Activated CD8-positive, alpha-beta memory T cell treated with anti-CD3 and anti-CD28 coated beads for 36 hours (primary cell): Measurements from ENCODE around the gene MXRA8. TPM values are rescaled to one million over a fixed set of nuclear protein-coding genes. Genes with fewer than 3 reads are reported as not detected.
"Not testable (repeated sequence)": the region's sequence is repeated elsewhere in the genome, so short reads cannot be mapped to it uniquely, and the experiment has no call there.

Experiments used
- CTCF ChIA-PET: fragments of 350-600 bp; sonication (Branson Sonifier 250); formaldehyde crosslinking; loops from one replicate; lab custom pipeline; 2021; ENCODE audit warnings: antibody characterized with exemption; lab: Charles Lee
- POLR2A ChIA-PET: fragments of 350-600 bp; sonication (Branson Sonifier 250); formaldehyde crosslinking; loops from one replicate; lab custom pipeline; 2021; ENCODE audit warnings: antibody characterized with exemption; lab: Charles Lee
- total RNA-seq, 2 experiments: library from RNA; stranded (reverse); gene quantifications; one replicate each; pipeline ENCODE4 v1.2.3, GENCODE V29; 2021

MXRA8 gene
- total RNA-seq, 2 experiments from 2014 or later: 0.29 to 0.55 TPM

DNA sequence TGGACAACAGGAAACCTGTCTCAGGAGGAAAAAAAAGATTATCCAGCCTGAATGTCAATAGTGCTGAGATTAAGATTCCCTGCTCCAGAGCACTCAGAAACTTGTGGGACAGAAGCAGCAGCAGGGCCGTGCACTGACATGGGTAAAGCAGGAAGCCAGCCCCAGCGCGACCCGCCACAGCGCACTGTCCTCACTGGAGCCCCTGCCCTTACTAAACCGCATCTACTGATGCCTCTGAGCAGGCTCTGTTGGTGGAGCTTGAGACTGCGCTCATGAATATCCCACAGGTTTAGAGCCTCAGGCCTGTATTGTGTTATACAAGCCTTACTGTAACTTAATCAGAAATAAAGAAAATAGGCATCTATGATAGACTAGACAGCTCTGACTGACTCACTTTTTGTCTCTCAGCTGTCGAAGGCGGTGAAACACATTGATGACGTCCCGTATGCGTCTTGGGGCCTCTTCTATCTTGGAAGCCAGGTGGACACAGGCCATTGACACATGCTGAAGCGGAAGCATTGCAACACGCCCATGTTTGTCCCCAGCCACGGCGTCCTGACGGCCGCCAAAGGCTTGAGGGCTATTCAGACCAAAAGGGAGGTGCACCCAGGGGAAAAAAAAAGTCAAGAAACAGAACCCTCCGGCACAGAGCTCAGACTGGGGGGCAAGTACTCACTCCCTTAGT lies 39.6 kb upstream of the MXRA8 start:
- CTCF ChIA-PET: interaction anchor here (1.8 kb wide), 1 partner anchor 9 kb away, joined by 7 read pairs; the partner anchor contains the start of gene MRPL20
- POLR2A ChIA-PET: interaction anchor here (0.6 to 1.4 kb wide), 2 partner anchors 10 to 20 kb away, joined by 6 to 16 read pairs; partner anchors contain the start of gene MRPL20

DNA sequence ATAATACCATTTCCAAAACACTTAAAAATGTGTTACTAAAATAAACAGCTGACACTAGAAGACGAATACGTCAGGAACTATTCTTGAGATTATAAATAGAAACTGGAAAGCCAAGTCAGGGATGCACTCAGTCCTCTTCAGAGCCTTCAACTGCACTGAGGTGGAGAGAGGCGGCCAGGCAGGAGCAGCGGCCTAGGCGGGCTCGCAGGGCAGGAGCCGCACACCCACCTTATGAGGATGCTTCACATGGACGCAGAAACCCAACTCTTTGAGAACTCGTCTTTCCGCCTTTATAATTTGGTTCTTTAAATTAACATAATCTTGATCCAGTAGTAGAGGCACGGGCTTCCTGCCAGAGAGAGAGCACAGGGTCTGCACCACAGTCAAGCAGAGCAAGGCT lies 36.8 kb upstream of the MXRA8 start:
- CTCF ChIA-PET: no interaction called here
- POLR2A ChIA-PET: interaction anchor here (0.6 kb wide), 1 partner anchor 116 kb away, joined by 4 read pairs; no protein-coding TSS in a partner anchor

DNA sequence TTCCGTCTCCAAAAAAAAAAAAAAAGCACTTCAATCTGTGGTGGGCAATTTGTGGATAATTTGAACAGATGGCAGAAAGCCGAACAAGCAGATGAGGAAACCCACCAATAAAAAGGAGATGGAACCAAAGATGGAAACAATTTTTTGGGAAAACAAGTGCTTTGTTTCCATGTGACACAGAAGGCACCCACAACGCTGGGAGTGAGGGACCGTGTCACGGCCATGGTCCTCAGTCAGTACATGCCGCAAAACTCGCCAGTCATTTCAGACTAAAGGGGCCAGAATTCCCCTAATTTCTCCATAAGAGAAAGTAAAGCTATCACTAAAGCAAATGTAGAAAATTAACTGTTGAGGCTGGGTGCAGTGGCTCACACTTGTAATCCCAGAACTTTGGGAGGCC lies 35.8 kb upstream of the MXRA8 start:
- CTCF ChIA-PET: no interaction called here
- POLR2A ChIA-PET: no interaction called here

DNA sequence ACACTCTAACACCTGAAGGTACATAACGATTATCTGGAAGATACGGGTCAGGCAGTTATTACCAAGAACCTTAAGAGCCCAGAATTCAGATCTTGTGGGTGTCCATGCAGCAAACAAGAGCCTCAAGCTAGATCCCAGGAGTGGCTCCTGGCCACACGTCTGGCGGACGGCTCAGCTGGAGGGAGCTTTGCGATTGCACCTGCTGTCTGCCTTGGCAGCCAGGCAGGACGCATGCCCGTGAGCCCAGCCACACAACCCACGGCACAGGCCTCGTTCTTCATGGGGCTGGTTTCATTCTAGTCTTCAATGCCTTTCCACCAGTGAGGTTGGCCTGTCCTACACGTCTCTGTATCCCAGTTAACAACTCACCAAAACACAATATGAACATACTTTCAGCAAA lies 35.1 kb upstream of the MXRA8 start:
- ChIA-PET CTCF (no interaction called here), POLR2A (interaction anchor here (0.5 kb wide), 1 partner anchor 260 kb away, joined by 6 read pairs; no protein-coding TSS in a partner anchor)

DNA sequence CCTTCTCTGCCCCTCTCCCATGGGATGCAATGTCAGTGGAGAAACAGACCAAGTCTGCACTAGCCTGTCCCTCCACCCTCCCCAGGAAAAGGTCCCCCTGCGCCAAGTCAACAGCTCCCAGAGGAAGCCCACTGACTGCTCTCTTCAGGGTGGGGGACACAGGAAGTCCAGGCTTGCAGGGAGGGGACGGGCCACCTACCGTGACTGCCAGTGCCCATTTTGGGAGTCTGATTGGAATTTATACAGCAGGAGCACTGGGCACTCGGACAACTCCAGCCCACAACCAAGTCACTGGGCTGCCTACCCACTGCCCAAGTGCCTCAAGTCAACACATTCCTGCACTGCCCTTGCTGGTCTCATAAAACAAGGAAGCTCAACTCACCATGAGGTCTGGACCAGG lies 34.7 kb upstream of the MXRA8 start:
- ChIA-PET POLR2A (interaction anchor here (0.5 kb wide), 1 partner anchor 260 kb away, joined by 6 read pairs; no protein-coding TSS in a partner anchor), CTCF (no interaction called here)

DNA sequence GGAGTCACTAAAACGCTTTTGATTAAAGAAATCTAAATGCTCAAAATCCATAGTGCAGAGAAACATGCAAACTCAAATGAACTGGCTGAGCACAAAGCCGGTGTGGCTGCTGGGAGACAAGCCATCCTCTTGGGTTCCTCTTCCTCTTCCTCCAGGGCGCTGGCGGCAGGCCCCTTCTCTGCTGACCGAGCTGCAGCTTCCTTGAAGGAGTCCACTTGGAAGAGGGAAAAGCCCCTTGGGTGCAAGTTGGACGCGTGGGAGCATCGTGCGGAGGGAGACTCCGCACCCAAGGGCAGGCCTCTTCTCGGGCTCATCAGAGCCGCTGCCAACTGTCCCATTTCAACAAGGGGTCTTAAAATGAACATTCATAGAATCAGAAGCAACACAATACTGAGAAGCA lies 32.9 kb upstream of the MXRA8 start:
- POLR2A ChIA-PET: no interaction called here
- CTCF ChIA-PET: interaction anchor here (0.9 to 1.3 kb wide), 2 partner anchors 9 to 16 kb away, joined by 3 to 5 read pairs; partner anchors contain the start of gene MRPL20

DNA sequence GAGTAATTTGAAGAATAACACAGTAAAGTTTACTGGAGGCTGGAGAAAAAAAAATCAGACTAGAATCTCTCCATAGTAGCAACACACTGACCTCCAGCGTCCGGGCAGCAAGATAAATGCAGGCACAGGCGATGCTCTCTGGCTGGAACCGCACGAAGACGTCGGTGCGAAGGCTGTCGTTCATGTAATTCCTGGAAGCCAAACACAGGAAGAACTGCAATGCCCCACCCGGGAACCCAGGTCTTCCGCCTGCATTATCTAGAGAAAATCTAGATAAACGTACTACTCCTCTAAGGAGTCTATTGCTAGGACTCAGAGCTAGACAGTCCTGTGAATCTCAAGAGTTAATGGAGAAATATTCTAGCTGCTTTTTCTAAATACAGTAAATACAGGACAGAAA lies 32.3 kb upstream of the MXRA8 start:
- CTCF ChIA-PET: interaction anchor here (0.9 to 1.3 kb wide), 3 partner anchors 10 to 17 kb away, joined by 3 to 5 read pairs (median 3); partner anchors contain the start of gene MRPL20
- POLR2A ChIA-PET: no interaction called here

DNA sequence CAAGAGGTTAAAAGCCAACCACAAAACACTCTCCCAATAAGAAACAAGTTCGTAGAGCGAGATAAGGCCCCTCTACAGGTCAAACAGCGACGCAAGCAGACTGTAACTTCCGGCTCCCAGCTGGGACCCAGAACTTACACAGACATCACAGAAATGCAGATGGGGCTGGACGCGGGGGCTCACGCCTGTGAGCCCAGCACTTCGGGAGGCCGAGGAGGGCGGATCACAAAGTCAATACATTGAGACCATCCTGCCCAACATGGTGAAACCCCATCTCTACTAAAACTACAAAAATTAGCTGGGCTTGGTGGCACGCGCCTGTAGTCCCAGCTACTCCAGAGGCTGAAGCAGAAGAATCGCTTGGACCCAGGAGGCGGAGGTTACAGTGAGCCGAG lies 29.7 kb upstream of the MXRA8 start:
- ChIA-PET CTCF (no interaction called here), POLR2A (interaction anchor here (1.2 kb wide), 1 partner anchor 11 kb away, joined by 4 read pairs; the partner anchor contains the start of gene CCNL2)

DNA sequence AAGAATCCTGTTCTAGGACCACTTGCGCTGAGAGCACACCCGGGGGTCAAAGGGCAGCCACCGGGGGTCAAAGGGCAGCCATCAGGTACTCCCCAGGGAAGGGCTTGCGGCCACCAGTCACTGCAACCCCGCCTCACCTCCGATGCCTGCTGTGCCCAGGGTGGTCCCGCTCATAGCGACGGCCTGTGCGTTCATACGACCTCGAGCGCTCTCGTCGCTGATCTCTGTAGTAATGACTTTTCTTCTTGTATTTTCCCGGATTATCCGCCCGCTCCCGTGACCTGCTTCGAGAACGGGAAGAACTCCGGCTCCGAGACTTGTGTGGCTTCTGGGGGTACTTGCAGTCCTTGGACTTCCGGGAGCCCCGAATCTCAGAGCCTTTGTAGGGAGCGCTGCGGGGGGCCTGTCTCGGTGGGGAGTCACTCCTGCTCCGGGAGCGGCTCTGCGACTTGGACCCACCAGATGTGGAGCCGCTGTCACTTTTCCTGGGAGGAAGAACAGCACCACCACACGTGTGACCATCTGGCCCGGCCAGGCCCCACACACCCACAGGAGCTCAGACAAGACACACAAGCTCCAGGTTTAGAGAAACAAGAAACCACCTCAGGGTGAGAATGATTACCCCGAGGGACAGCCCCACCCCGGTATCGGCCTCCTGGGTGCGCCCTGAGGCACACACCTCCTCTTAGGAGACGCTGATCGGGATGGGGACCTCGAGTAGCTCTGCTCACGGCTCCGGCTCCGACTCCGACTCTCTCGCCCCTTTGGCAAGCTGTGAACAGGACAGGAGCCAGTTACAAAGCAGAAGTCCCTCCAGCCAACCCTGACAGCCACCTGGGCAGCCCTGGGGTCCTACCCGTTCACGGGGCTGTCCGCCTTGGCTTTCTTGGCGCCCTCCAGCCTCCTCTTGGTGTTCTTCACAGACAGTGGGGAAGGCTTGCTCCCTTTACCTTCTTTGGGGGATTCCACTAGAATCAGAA lies 29.0 kb upstream of the MXRA8 start:
- CTCF ChIA-PET: no interaction called here
- POLR2A ChIA-PET: interaction anchor here (1.2 kb wide), 1 partner anchor 12 kb away, joined by 4 read pairs; the partner anchor contains the start of gene CCNL2

DNA sequence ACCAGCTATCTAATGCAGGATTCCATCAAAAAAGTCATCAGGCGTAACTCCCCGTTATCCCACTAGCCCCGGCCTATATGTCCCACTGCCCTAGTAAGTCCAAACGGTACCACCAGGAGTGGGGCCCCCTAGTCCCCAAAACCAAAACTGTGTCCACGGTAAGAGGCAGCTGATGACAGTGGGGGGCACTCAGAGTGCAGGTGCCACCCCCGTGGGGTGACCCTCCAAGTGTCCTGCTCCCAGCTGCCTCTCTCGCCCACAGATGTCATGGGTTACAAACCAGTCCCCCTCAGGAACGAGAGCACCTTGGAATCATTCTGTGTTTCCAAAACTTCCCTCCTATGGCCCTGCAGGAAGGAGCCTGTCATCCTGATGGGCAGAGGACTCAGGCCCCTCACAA lies 27.6 kb upstream of the MXRA8 start:
- CTCF ChIA-PET: no interaction called here
- POLR2A ChIA-PET: interaction anchor here (1.3 kb wide), 1 partner anchor 13 kb away, joined by 3 read pairs; the partner anchor contains the start of gene CCNL2

DNA sequence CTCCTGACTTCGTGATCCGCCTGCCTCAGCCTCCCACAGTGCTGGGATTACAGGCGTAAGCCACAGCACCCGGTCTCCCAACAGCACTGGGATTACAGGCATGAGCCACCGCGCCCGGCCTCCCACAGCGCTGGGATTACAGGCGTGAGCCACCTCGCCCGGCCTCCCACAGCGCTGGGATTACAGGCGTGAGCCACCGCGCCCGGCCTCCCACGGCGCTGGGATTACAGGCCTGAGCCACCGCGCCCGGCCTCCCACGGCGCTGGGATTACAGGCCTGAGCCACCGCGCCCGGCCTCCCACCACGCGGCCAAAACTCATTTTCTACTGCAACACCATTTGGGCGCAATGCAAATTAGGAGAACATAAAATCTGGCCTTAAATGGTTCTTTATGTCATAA lies 27.0 kb upstream of the MXRA8 start:
- CTCF ChIA-PET: not testable (repeated sequence)

DNA sequence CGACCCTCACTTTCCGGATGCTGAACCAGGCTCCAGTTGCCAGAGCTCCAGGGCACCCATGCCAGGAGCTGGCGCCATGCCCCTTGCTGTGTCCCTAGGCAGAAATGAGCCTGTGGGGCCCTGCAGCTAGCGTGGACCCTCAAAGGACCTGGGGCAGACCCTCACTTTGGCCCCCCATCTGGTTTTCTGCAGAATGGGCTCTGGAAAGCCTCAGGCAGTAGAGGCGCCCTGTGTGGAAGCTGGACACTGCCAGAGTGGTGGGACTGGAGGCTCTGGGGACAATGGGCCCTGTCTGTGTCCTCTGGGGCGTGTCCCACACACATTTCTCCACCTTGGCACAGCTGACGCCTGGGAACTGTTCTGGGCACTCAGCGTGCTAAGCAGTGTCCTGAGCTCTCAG lies 22.9 kb upstream of the MXRA8 start:
- POLR2A ChIA-PET: no interaction called here

More for the DNA sequence above, 27.0 kb upstream of the MXRA8 start:
- POLR2A ChIA-PET: interaction anchor here (1.3 kb wide), 1 partner anchor 14 kb away, joined by 3 read pairs; the partner anchor contains the start of gene CCNL2

DNA sequence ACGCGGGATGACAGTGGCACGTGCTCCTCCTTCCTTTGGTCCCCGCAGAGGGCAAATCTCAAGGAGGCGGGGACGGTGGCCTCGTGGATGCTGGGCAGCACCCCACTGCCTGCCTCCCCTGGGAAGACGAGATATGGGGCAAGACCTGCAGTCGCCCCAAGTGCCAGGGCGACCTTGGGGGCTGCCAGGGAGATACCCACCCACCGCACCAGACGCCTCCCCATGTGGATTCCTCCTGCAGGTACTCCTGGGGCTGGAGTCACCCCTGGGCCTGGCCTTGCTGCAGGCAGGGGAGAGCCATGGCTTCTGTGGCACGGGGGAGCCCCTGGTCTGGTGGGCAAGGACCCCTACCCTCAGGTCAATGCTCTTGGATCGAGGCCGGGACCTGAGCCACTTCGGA lies 22.5 kb upstream of the MXRA8 start:
- ChIA-PET POLR2A (no interaction called here), CTCF (interaction anchor here (1.1 to 1.6 kb wide), 2 partner anchors 9 to 19 kb away, joined by 3 read pairs; no protein-coding TSS in a partner anchor)

More for the DNA sequence above, 22.9 kb upstream of the MXRA8 start:
- CTCF ChIA-PET: interaction anchor here (1.1 kb wide), 1 partner anchor 9 kb away, joined by 3 read pairs; no protein-coding TSS in a partner anchor

DNA sequence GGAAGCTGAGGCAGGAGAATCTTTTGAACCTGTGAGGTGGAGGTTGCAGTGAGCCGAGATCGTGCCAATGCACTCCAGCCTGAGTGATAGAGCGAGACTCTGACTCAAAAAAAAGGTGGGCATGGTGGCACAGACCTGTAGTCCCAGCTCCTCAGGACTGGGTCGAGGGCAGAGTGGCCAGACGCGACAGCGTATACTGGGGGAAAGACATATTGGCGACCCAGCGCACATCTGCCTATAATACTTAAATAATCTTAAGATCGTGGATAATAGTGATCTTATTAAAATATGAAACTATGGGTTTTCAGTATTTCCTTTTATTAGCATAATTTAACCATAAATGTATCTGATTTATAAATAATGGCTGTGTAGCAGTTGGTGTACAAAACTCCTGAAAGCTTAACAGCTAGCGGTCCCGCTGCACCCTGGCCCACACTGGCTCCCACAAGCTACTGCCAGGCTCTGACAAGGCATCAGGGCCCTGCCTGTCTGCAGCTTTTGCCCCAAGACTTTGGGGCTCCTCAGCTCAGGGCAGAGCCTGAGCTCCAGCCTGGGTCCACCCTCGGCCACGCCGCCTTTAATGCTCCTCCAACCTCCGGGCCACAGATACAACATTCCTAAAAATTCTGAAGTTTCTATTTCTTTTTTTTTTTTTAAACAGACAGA lies 19.3 kb upstream of the MXRA8 start:
- CTCF ChIA-PET: interaction anchor here (0.7 to 1.0 kb wide), 2 partner anchors 21 to 24 kb away, joined by 3 read pairs; partner anchors contain the start of gene CCNL2

DNA sequence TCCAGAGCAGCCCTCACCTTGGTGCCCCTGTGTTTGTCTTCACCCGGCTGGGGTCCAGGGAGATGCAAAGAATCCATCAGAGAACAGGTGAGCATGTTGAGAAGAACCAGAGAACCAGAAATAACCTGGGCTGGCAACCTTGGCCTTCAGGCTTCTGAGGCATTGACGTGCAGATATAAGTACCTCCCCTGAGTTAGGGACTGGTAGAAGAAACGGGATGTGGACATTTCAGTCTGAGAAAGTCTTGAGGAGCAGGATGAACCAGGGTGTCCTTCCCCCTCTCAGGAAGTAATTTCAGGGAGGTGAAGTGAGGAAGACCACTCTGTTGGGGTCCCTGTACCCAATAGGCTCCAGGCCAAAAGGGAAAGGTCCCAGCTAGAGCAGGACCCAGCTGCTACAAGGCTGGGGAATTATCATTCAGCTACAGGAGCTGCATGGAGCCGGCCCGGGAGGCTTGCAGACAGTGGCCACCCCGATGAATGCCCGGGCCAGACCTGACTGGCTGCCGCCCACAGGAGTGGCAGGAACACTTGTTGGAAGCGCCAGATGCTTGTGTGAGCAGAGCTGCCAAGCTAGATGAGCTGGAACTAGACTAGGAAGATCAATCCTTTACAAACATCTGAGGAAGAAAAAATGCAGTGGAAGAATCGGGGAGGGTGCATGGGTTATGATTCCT lies 18.3 kb upstream of the MXRA8 start:
- CTCF ChIA-PET: interaction anchor here (1.0 kb wide), 1 partner anchor 22 kb away, joined by 3 read pairs; the partner anchor contains the start of gene CCNL2
- POLR2A ChIA-PET: interaction anchor here (0.7 to 2.2 kb wide), 3 partner anchors 22 to 76 kb away, joined by 3 to 8 read pairs (median 3); partner anchors contain the start of gene CCNL2

More for the DNA sequence above, 19.3 kb upstream of the MXRA8 start:
- POLR2A ChIA-PET: interaction anchor here (0.6 kb wide), 2 partner anchors 20 to 220 kb away, joined by 3 to 6 read pairs; no protein-coding TSS in a partner anchor

DNA sequence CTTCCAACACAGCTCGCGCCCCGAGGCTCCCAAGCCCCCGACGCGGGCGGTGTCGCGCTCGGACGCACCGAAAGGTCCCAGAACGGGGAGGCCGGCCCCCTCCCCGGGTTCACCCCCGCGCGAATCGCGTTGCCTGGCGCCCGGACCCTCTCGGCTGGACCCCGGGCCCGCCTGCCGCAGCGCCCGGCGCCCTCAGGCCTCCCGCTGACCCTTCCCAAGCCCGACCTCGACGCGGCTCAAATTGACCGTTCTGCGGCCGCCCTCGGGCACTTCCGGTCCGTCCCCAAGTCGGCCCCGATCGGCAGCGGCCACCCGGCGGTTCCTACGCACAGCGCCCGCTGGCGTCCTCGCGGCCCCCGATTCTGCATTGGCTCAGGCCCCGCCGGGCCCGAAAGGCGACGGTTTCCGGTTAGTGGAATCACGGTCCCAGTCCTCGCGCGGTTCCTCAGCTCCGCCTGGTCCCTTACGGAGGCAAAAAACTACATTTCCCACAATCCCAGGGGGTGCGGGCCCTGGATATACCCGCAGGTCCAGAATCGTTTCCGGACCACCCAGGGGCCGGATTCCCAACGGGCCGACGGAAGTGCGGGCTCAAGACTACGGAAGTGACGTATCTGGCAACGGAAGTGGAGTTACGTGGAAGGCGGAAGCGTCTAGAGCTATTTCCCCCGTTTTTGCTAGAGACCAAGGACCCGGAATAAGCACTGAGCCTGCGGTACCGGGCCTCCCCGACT lies 16.7 kb upstream of the MXRA8 start, which contains the start of gene AURKAIP1:
TSS of gene AURKAIP1 (minus strand) at position 279 of the 734 bp plus-strand sequence. CDS start 451 bp downstream, outside the sequence.
- CTCF ChIA-PET: interaction anchor here (0.6 to 4.0 kb wide), 9 partner anchors 10 to 131 kb away, joined by 3 to 12 read pairs (median 5); partner anchors contain the start of genes CCNL2, MRPL20 and MXRA8
- POLR2A ChIA-PET: interaction anchor here (0.9 to 2.2 kb wide), 6 partner anchors 24 to 65 kb away, joined by 3 to 11 read pairs (median 6); partner anchors contain the start of genes CCNL2 and MRPL20
